Measurements from ENCODE around the gene TTLL3.
"Not testable (repeated sequence)": the region's sequence is repeated elsewhere in the genome, so short reads cannot be mapped to it uniquely, and the experiment has no call there.

The TTLL3 gene

DNA sequence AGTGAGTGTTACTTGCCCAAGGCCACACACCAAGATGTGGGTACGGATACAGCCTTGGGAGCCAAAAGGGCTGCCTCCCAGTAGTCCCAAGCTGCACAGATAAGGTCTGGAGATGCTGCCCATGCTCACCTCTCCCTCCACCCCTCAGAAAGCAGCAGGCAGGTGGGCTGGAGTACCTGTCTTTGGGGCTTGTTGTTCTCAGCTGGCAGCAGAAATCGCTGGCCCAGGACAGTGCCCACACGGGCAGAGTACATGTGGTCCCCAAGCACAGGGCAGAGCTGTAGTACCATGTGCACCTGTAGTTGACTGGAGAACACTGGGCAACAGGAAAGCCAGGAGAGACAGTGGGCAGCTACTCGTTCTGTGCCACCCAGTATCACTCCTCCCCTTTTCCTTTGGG, 28.8 kb downstream of the TTLL3 start:
- DNase-seq, result no peak

DNA sequence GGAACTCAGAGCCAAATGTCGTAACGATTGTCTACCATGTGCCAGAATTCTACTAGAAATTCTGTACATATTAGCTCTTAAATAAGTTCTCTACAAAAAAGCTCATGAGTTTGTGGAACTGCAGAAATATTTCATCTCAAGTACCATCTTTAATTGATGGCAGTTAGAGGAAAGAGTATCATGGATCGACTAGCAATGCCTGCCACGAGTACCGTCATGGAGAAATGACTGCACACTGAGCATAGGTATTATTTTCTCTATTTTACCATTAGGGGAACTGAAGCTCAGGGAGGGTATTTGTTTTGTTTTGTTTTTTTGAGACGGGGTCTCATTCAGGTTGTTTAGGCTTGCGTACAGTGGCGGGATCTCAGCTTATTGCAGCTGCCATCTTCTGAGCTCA, 31.0 kb downstream of the TTLL3 start:
- no peak for DNase-seq

DNA sequence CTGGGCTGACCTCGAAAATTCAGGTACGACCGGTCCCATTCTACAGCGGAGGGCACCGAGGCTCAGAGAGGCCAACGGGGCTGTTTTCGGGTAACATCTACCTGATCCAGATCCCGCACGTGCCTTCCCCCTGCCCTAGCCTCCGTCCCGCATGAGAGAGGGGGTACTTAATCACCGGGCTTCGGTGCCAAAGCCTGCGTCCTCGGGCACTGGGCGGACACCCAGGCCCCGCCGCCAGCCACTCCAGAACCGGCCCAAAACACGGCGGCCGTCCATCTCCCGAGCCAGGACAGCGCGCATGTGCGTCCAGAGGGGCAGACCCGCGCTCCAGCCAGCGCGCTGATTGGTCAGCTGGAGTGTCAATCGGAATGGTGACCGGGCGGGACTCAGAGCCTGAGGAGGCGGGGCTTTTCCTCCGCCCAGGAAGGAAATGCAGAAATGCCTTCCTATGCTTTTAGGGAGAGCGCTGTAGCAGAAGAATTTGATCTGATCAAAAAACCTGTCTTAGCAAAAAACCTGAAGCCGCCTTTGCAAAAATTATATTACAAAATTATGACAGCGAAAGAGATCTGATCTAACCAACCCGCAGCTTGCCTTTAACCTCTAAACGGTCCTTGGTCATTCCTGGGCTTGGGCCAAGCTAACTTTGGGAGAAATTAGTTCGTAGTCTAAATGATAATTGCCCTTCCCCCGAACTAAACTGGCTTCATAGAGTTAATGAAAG, 33.8 kb downstream of the TTLL3 start, which contains the start of gene RPUSD3:
Gene RPUSD3 (minus strand): TSS at position 294 of the 724 bp plus-strand sequence. CDS start 18 bp downstream, at position 276.
- DNase-seq, result peak; percentile 95

DNA sequence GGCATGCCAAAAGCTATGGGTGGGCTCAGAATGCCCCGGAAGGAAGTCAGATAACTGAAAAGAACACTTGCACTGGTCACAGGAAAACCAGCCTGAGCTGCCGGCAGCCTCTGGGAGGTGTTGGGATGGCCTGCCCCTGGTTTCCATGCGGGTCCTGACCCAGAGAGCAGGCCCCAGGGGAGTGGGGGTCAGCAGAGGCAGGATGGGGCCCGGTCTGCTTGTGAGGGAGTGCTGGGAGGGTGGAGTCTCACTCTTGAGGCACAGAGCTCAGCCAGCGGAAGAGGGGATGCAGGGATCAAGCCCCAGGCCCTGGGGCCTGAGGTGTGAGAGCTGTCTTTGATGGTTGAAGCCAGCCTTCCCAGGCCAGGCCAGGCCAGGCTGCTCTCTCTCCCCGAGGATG, 36.2 kb downstream of the TTLL3 start:
- DNase-seq, result no peak

DNA sequence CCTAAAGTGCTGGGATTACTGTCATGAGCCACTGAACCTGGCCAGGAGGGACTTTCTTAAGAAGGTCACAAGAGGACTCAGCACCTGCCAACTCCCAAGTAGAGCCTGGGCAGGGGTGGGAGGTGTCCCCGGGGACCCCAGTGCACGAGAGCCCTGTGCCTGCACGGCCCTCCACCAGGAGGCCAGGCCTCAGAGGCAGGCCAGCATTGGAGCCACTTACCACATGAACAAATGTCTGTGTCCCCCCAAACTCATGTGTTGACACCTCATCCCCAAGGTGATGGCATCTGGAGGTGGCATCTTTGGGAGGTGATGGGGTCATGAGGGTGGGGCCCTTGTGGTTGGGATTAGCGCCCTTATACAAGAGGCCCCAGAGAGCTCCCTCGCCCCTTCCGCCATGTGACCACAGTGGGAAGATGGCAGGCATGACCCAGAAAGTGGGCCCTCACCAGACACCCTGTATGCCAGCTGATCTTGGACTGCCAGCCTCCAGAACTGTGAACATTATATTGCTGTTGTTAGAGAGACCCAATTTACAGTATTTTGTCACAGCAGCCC, 36.9 kb downstream of the TTLL3 start:
- no peak for DNase-seq

DNA sequence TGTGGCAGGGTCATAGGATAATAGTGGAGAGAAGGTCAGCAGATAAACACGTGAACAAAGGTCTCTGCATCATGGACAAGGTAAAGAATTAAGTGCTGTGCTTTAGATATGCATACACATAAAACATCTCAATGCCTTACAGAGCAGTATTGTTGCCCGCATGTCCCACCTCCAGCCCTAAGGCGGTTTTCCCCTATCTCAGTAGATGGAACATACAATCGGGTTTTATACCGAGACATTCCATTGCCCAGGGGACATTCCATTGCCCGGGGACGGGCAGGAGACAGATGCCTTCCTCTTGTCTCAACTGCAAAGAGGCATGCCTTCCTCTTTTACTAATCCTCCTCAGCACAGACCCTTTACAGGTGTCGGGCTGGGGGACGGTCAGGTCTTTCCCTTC, 37.8 kb downstream of the TTLL3 start:
- not testable (repeated sequence) for DNase-seq

DNA sequence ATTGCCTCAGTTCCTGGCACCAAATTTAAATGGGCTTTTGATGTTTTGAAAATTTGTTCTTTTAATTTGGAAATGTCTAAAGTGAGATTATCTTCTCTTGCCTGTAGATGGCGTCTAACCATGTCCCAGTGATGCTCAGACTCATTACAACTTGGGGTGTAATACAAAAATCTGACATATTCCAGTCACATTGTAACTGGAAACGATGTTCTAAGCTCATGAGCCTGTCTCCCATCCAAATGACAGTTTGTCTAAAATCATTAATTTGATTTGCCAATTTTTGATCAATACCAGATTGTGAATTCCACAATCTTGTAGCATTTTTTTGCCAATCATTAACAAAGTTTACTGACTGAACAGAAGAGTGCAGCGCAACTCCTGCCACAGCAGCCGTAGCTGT, 38.8 kb downstream of the TTLL3 start:
- DNase-seq, result not testable (repeated sequence)

DNA sequence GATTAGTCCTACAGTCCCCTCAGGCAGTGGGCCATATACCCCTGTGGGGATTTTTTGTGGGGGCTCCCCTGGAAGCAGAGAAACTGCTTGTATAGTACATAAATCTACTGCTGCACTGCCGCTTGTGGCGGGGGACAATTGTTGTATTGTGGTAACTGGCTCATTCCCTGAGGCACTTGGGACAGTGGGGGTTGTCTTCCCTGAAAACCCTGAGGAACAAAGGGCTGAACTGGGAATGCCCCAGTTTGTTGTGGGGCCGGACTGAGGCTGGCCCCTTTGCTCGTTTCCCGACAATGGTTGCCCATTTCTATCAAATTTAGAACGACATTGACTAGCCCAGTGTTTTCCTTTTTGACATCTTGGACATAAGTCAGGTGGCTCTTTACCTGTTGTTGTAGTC, 41.3 kb downstream of the TTLL3 start:
- DNase-seq, result not testable (repeated sequence)

DNA sequence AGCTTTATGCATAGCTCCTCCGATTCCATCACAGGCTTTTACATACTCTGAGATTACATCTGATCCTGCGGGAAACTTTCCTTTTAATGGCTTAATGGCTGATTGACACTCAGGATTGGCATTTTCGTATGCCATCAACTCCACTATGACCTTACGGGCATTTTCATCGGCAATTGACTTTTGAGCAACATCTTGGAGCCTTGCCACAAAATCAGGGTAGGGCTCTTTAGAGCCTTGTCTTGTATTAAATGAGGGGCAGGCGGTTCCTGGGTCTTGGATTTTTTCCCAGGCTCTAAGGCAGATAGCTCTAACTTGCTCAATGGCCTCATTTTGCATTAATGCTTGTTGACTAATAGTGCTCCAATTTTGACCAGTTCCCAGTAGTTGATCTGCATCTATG, 41.9 kb downstream of the TTLL3 start:
- DNase-seq, result not testable (repeated sequence)

DNA sequence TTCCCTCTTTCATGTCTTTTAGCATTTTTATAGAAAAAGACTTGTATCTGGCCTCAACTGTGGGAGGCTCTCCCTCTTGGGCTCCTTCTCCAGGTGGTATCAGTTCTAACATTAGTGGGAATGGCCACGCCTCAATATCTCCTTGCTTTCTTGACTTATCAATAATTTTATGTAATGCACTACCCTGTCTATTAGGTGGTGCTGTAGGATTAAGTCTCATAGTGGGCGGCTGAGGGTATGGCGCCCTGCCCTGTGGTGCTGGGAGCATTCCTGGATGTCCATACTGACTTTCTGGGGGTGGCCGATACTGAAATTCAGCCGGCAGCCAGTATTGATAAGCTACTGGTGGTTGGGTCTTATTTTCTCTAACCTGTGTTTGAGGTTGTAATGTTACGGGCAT, 42.5 kb downstream of the TTLL3 start:
- DNase-seq, result no peak

DNA sequence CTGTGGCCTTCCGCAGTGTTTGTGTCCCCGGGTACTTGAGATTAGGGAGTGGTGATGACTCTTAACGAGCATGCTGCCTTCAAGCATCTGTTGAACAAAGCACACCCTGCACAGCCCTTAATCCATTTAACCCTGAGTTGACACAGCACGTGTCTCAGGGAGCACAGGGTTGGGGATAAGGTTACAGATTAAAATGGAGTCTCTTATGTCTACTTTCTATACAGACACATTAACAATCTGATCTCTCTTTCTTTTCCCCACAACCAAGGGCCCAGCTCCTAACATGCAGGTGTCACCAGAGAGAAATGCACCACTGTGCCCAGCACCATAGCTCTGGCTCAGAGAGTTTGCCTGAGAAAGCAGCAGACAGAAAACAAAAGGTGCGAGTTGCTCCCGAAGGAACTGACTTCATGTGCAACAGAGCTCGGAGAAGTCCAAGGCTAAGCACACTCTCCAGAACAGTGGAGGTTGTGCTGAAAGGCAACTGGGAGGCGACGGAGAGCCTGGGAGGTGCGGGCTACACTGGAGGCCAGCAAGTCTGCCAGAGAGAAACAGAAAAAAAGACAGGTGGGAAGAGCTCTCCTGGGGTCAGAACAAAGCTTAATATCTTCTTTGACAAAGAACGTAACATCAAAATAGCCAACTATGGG, 44.4 kb downstream of the TTLL3 start:
- not testable (repeated sequence) for DNase-seq

DNA sequence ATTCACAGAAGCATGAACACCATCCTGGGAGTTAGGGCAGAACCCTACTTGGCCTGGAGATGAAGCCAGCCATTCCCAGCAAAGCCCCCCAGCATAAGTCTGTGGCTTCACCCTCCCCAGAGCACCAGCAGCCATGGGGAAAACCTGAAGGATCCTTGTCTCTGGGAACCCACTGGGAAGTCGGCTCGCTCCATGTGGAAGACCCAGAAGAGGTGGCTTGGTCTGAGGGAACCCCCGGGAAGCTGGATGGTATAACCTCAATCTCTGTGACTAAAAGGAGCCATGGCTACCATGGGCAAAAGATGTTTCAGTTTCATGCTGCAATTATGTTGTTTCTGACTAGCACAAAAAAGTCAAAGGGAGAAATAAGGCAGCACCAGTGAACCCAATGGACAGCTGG, 45.5 kb downstream of the TTLL3 start:
- DNase-seq, result no peak

DNA sequence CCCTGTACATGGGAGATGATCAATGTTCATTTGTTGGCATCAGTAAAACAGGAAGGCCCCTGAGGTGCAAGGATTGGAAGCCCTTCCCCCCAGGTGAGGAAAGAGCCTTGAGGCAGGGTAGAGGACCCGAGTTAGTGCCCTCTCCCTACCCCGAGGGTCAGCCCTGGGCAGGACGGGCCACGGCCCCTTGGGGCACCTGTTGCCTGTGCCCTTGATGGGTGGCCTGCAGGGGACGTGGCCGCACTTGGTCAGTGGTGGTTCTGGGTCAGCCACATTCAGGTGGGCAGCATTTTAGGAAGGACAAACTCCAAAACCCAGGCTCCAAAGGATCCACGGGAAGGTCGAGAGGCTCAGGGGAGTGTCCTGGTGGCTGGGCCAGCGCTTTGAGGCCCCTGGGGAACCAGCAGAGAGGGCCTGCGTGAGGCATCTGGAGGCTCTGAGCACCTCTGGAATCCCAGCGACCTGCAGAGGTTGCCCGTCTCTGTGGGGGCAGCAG, 49.5 kb downstream of the TTLL3 start:
- DNase-seq, result no peak

DNA sequence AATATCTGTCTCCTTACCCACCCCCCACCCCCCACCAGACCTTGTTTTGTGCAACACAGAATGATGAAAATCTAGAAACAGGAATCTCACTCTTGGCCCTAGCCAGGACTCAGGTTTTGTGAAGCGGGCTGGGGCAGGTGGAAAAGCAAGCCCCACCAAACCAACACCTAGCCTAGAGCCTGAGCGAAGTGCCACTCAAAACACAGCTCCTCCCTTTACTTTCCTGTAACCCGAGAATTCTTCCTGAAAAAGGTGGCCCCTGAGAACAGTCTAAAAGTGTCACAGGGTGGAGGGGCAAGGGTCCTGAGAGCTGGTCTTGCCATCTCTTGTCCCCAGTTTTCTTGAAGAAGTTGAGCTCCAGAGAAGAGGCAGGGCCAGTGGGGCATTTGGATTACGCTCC, 51.1 kb downstream of the TTLL3 start:
- DNase-seq, result no peak

DNA sequence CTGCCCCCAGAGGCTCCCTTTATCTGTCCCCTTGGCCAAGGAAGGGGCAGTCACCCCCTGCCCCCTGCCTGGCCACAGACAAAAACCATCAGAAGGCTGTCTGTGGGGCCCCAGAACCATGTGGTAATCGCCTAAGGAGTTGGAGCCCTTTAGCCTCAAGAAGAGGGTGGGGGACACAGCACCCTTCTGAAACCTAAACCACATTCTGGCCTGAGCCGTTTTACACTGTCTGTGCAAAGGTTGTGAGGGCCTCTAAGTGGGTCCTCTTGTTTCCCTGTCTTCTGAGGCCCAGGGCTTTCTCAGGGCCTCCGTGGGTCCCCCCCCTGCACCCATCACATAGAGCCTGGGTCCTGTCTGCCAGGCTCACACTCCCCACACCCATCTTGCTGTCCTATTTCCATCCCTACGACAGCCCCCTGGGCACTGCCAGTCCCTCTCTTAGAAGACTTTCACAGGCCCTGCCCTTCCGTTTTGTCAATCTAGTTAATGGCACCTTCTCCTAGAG, 51.6 kb downstream of the TTLL3 start:
- no peak for DNase-seq

DNA sequence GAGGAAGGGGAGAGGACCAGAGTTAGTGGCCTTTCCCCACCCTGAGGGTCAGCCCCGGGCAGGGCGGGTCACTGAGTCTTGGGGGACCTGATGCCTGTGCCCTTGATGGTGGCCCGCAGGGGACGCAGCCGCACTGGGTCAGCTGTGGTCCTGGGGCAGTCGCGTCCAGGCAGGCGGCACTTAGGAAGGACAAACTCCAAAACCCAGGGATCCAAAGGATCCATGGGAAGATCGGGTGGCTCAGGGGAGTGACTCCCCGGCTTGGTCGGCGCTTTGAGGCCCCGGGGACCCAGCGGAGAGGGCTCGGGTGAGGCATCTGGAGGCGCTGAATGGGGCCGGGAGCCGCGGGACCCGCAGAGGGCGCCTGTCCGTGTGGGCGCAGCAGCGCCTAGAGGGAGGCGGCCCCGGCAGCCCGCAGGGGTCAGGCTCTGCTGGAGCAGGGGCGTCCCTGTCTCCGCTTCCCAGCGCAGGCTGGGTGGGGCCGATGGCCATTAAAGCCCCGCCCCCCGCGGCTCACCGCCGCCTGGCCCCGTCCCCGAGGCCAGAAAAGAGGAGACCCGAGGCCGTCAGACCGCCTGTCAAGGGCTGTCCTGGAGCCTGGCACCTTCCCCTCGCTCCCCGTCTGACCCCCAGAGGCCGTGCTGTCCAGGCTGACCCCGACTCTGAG, 52.5 kb downstream of the TTLL3 start:
- DNase-seq, result peak; percentile 41

DNA sequence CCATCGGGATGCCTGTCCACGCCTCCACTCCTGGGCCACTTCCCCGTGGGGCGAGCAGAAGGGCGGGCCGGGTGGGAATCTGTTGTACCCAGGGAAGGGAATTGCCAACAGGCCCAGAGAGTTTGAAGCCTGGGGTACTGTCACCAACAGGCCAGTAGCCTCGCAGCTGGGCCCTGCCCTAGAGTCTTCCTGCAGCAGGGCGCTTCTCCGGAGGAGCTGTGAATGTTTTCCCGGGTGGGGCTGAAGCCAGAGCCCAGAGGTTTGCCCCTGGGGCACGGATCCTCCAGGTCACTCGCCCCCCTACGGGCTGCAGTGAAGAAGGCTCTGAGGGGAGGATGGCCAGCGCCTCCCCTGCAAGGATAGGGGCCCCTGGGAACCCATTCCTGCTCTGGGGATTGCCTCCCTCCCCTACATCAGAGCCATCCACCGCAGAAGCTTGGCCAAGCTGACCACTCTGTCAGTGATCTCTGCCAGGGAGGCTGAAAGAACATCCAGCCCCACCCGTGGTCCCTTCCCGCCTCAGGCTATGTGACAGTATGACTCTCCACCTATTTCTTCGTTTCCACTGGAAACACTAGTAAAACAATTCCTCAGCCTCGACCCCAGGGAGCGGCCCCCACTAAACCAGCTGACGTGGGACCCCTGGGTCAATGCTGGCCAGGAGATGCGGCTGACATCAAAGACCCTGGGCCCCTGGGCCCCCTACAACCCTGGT, 53.2 kb downstream of the TTLL3 start:
- no peak for DNase-seq

DNA sequence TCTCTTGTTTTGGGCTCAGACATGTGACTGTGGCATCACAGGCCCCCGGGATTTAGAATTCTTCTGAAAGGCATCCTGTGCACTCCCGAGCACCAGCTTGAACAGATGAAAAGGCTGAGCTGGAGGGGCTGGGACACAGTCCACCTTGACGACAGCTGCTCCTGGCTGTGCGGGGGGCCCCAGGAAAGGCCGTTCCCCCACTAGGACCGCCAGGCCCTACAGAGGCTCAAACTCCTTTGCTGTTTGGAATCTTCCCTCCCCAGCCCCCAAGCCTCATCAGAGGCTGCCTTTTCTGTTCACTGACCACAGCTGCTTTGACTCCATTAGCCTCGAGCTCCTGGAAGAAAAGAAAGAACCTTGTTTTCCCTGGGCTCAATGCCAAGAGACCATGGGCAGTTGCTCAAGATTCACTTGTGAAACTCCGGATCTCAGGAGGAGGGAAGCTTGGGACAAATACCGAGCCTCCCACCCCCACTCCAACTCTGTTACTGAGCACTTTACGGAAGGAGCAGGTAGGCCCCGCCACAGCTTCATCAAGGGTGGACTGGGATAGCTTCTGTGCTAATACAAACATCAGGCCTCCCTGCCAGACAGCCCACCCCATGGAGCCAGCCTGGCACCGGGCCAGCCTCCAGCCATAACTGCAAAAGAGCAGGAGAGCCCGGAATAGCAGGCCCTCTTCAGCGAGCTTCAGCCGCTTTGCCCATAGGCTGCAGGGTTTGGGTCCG, 54.3 kb downstream of the TTLL3 start:
- DNase-seq, result no peak

DNA sequence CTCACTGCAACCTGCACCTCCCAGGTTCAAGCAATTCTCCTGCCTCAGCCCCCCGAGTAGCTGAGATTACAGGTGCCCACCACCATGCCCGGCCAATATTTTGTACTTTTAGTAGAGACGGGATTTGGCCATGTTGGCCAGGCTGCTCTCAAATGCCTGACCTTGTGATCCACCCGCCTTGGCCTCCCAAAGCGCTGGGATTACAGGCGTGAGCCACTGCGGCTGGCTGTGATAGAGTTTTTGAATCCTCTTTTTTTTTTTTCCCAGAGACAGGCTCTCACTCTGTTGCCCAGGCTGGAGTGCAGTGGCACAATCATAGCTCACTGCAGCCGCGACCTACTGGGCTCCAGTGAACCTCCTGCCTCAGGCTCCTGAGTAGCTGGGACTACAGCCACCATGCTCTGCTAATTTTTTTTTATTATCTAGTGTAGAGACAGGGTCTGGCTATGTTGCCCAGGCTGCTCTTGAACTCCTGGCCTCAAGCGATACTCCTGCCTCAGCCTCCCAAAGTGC, 55.1 kb downstream of the TTLL3 start:
- not testable (repeated sequence) for DNase-seq

DNA sequence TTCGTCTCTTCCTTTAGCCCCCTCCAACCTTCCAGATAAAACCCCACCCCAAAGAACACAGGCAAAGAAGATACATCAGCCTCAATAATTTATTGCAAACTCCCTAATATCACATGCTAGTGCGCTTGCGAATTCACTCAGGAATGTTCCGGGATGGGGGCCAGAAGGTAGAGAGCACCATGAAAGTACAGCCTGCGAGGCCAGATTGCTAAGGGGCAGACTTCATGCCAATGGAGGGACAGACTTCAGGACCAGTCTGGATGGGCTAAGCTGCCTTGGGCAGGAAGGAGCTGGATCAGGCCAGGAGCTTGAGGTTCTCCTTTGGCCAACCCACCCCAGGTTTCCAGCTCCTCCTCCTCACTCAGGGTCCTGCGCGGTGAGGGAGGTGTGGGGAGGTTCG, 56.6 kb downstream of the TTLL3 start:
- no peak for DNase-seq

DNA sequence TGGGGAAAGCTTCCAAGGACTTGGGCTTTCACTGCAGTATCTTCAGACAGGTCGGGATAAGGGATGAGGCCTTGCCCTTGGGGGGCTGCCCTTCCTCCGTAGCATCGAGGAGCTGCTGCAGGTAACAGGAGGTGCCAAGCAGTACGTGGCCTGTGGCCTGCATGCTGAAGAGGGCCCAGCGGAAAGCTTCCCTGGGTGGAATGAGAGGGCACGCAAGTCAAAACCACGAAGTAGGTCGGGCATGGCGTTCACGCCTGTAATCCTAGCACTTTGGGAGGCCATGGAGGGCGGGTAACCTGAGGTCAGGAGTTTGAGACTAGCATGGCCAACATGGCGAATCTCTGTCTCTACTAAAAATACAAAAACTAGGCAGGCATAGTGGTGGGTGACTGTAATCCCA, 57.0 kb downstream of the TTLL3 start:
- no peak for DNase-seq

DNA sequence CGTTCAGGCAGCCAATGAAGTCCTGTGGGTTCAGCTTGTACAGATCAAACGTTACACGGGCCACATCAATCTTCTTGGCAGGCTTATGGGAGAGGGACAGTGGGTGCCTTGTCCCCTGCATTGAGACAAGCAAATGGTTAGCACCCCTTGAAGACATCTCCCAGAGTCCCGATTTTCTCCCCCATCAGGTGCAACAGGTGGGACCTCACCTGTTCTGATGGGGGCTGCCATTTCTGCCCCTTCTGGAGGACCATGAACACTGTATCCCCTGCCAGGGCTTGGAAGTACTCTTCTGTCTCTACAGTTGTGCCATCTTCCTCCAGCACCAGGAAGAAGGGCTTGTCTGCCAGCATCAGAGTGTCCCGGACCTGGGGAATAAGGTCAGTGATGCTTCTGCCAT, 59.9 kb downstream of the TTLL3 start:
- DNase-seq, result no peak

Measured in activated naive CD4-positive, alpha-beta T cell treated with Interleukin-2 at 50 U/mL for 16 hours (primary cell).